Renal cortical epithelial cell (primary cell): ENCODE data around the gene MARK3. TPM values are rescaled to one million over a fixed set of nuclear protein-coding genes. Genes with fewer than 3 reads are reported as not detected.

Source experiments
- DNase-seq: peaks from one replicate; pipeline ENCODE4 v3.0.0-alpha.2; 2011; ENCODE audit warnings: low read depth
- total RNA-seq: library from RNA; depleted of rRNA; stranded (reverse); fragments of >200 nt; gene quantifications from 2 replicates; pipeline ENCODE4 v1.2.3, GENCODE V29; 2014

The MARK3 gene
- total RNA-seq, 1 donor from 2014 or later = 100 TPM

DNA sequence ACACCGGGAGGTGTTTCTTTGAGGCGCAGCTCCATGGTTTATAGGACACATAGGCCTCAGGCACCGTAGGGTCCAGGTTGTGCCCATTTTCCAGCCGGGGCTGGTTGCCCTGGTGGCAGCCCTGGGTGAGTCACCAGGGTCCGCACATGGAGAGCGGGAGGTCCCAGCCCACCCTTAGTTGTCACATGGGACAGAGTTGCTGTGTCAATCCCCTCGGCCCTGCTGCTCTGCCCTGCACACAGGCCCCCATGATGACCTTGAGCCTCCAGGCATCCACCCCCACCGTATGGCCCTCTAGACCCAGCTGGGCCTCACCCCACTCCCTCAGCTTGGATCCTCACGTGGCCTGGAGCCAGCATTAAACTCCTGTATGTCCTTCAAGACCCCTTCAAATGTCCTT is 151.5 kb downstream of the MARK3 start:
- no peak for DNase-seq

DNA sequence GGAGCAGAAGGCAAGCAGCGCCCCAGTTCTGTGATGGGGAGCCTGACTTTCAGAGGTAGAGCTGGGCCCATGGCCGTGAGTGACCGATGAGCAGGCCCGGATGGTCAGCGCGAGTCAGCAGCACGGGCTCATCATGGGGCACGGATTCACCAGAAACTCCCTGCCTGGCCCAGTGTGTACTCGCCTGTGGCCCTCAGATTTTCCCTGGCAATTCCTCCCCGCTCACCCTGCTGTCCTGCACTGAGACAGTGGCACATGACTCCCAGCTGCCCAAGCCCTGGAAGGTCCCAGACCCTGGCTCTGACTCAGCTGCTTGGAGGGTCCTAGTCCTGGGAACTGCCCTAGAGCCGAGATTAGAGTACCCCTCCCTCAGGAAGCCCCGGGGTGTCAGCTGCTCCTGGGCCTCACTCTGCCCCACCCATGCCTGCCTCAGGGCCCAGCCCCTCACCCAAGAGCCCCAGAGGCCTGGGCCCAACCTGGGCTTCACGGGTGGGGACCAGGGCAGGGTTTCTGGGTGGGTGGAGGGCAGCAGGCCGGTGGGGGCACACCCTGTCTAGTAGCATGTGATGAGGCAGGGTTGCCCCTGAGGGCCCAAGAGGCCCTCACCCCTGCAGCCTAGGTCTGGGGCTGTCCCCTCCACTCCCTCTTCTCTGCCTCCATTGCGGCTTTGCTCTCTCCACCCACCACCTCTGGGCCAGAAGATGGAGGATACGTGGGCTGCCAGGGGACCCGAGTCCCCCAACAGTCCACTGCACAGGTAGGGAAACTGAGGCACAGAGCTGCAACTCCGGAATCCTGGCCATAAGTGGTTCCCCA is 152.2 kb downstream of the MARK3 start:
- DNase-seq = no peak

DNA sequence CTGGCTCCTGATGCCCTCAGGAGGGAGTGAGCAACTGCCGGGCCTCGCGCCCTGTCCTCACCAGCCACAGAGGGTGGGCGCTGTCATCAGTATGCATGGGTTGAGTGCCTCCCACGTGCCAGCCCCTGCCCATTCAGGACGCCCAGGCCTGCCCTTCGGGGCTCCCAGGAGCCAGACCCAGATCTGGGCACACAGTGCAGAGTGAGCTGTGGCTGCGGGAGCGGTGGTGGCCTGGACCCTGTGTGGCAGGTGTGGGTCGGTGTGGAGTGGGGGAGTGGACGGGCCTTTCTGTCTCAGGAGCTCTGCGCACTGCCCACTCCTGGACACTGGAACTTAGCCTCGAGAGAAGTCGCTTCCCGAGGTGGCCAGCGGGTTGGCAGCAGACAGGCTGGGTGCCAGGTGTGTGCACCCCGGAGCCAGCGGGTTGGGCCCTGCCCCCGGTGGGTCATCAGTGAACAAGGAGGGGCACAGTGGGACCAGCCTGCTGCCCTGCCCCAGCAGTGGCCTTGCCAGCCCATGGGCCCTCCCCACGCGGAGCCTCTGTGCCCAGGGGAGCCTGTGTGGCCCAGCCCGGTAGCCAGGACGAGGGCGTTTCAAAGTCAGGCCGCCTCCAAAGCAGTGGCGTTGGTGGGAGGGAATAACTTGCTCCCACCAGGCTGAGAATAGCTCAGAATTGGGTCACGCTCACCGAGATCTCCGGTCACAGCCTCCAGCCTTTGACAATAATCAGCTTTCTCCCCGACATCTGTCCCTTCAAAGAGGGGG is 153.3 kb downstream of the MARK3 start:
- no peak for DNase-seq

DNA sequence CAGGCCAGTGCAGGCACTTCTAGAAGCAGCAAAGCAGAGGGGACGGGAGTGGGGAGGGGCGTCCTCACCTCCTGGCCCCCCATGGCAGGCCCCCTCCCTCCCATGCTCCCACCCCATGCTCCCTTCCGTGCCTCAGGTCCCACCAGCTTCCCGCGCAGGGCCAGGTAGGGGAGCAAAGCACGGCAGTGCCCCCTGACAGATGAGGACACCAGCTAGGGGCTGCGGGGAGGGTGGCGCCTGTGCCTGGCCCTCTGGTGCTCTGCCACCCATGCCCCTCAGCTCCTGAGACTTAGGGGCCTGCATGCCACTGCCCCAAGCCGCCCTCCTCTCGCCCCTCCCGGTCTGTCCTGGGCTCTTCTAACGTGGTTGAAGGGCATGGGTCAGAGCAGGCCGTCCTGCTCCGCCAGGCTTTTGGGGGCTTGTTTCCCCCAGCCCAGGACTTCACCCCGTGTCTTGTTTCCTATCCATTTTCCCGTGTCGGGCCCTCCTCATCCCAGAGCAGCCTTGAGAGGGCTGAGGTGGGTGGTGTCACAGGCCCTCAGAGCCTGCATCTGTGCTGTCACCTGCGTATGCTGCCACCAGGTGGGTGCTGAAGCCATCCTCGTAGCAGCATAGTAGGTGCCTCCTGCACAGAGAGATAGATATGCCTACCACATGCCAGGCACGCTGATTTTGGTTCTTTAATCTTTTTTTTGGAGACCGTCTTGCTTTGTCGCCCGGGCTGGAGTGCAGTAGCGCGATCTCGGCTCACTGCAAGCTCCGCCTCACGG is 154.0 kb downstream of the MARK3 start:
- no peak for DNase-seq

DNA sequence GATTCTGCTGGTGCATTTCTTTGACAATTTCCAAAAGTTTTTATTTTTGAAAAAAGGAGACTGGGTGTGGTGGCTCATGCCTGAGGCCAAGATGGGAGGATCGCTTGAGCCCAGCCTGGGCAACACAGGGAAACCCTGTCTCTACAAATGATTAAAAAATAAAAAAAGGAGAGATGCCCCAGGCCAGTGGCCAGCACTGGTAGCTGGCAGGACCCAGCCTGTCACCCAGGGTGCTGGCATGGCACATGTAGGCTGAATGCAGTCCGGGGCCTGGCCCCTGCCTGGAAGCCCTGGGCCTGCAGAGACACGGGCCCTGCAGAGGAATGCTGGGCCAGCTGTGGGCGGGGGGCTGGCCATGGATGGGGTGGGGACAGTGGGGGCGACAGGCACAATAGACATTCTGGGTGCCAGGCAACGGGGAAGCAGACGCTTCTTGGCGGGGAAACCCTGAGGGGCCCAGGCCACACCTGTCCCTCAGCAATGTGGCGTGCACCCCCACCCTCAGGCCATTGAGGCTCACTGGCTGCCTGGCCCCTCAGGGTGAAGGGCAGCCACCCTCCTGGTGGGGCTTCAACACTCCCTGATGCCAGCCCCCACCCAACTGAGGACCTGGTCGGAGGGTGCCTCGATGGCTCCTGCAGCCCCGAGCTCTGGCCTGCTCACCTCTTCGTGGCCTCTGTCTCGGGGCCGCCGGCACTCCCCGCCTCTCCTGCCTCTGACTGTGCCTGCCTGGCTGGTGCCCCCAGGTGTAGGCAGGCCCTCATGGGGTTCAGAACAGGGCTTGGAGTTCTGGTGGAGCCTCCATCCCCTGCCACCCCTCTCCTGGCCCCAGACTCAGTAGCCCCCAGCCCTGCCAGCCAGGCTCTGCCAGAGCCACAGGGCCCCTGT is 155.8 kb downstream of the MARK3 start:
- no peak for DNase-seq

DNA sequence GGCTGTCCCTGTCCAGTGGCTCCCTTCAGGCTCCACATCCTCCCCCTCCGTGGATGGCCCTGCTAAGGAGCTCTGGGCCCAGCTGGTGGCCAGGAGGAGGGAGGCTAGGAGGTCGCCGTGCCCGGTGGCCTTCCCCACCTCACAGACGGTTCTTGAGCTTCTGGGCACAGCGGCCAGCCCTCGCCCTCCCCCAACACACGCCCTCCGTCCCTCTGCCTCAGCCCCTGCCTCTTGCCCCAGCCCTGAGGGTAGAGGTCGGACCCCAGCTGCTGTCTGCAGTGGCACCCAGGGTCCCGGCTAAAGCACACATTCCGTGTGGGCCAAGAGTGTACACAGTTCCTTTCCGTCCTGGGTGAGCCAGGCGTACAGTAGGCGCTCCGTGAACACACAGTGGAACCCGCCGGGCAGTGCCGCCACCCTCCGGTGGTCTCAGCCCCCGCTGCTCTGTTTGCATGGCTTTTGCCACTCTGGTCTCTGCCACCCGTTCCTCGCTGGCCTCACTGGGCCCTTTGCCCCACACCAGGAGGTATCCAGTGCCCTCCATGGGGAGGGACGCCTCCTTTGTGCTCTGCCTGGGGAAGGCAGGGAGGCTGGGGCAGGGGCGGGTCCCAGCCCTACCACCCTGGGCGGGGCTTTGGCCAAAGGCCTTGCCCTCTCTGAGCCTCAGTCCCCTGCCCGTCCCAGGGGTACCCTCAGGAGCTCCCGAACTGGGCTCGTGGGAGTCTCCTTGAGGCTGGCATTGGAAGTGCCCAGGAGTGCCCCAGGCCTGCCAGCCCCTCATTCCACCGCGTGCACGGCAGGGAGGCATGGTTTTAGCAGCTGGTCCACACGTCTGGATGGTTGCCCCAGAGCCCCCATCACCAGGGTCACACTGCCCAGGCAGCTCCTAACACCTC is 156.7 kb downstream of the MARK3 start:
- DNase-seq = no peak

DNA sequence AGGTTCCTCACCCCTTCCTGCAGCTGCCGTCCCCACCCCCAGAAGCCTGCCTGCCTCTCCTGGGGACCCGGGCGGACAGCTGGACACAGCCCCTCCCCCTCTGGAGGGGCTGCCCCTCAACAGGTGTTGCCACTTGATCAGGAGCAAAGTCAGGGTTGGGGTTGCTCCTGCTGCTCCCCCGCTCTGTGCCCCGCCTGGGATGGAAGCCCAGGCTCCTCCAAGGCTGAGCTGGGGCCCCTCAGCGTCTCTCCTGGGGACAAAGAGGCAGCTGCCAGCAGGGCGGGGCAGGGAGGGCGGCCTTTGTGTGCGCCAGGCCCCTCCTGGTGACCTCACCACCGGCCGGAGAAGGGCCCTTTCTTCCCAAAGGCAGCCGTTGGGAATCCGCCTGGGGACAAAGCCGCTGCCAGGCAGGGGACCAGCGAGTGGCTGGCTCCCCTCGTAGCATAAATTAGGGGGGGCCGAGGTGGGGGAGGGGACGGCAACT is 157.4 kb downstream of the MARK3 start:
- DNase-seq = no peak

DNA sequence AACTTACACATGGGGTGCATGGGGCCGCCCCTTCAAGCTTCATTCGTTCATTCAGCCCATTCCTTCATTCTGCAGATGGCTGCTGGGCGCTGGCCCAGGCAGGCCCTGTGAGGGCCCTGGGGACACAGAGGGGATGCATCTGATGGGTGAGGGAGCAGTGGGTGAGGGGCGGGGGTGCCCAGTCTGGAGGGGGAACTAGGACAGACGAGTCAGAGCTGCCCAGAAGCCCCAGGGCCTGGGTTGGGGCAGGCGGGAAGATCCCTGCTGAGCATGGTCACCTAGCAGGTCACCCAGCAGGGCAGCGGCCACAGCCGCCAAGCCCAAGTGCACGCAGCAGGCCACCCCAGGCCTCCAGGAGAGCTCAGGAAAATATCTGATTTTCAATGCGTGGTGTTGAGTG is 157.9 kb downstream of the MARK3 start:
- DNase-seq = no peak

DNA sequence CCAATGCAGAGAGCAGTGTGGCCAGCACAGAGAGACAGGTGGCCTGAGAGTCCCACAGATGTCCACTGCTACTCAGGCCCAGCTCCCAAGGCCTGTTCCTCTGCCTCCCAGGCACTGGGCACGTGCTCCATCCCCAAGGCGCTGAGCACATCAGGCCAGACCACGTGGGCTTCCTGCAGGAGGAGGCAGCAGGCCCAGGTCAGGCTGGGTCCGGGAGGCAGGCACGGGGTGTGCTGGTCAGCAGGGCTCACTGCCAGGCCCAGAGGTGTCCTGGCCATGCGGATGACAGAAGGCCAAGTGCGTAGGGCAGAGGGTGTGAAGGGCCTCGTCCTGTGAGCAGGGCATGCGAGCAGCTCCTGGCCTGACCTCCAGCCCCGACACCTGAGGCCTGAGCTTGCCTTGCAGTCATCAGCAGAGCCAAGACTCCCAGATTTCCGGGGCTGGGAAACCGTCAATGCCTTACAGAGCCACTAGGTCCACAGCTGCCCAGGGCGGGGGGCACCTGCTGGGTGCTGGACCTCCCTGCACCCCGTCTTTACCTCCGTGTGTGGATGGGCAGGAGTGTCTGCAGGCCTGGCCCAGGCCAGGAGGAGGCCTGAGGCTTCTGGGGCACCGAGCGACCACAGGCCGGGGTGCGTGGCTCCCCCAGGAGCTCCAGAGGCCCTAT is 158.6 kb downstream of the MARK3 start:
- no peak for DNase-seq

DNA sequence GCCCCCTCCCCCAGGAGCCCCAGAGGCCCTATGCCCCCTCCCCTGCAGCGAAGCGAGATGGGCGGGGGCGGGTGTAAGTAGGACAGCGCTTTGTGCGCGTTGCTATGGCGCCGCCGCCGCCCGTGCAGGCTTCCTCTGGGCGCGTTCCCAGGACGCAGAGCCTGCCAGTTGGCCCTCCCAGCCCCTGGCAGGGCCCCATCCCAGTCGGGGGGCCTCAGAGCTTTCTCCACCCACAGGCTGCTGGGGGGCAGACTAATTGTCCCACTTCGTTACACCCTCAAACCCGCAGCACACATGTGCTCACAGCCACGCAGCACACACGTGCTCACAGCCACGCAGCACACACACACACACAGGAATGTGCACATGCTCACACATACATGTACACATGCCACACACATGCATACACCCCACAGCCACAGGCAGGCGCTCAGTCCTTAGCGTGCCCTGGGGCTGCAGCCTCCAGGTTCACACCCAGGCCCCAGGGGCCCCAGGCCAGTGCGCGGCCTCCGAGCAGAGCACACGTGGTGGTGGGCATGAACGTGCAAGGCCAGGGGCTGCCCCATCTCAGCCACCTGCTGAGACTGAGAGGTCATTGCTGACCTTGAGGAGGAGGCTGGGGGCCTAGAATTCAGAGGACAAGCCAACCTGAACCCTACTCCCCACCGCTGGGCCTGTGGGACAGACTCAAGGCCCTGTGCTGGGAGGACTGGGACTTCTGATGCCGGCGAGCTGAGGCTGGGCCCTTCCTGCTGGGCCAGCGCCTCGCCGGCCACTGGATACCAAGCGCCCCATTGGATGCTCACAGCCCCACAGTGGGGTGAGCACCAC is 159.4 kb downstream of the MARK3 start:
- no peak for DNase-seq

DNA sequence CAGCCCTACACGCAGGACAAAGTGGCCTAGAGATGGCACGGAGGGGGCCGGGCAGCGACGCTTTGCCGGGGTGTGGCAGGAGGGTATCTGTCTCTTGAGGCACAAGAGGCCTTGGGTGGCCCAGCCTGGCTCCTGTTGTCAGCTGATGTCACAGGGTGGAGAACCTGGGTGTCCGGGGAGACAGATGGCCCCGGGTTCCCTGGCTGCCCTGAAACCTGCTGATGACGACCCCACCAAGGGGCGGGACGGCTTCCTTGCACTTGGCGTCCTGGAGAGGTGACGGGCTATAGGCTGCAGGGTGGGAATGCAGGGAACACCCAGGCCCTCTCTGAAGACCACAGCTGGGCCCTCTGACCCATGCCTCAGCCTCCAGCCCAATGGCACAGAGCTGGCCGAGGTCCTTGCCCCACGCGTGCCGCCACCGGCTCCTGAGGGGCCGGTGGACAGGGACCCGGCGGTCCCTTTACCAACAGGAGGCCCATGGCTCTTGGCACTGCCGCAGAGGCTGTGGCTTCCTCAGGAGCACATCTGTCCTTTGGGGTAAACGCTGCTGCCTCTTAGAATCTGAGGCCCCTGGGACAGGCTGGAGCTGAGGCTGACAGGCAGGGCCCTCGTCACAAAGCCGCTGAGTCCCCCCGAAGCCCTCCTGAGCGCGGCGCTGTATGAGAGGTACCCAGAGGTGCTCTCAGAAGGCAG is 160.2 kb downstream of the MARK3 start:
- no peak for DNase-seq

DNA sequence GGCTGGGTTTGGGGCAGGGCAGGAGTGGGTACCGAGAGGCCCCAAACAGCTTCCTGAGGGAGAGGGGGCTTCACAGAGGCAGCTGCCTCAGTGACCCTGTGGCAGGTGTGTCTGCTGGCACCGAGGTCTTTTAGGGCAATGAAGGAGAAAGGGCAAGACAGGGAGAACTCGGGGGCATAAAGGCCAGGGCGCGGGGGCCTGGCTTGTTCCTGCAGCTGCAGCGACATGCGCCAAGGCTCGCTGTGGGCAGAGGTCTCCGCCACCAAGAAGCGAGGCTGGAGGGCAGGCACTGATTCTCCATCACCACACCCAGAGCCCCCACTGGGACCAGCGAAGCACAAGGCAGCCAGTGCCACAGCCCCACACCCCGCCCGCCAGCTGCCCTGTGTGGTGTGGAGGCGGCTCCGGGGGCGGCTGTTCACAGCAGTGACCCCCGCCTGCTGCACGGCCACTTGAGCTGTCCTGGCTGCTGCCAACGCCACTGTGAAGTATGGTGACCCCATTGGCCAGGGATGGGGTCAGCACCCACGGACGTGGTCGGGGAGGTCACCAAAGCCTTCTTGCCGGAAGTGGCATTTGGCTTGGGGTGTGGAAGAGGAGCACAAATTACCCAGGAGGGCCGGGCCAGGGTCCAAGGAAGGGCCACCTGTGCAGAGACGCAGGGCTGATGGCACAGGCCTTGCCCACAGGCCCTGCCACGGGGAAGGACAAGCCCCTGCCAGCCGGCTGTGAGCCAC is 160.9 kb downstream of the MARK3 start:
- no peak for DNase-seq

DNA sequence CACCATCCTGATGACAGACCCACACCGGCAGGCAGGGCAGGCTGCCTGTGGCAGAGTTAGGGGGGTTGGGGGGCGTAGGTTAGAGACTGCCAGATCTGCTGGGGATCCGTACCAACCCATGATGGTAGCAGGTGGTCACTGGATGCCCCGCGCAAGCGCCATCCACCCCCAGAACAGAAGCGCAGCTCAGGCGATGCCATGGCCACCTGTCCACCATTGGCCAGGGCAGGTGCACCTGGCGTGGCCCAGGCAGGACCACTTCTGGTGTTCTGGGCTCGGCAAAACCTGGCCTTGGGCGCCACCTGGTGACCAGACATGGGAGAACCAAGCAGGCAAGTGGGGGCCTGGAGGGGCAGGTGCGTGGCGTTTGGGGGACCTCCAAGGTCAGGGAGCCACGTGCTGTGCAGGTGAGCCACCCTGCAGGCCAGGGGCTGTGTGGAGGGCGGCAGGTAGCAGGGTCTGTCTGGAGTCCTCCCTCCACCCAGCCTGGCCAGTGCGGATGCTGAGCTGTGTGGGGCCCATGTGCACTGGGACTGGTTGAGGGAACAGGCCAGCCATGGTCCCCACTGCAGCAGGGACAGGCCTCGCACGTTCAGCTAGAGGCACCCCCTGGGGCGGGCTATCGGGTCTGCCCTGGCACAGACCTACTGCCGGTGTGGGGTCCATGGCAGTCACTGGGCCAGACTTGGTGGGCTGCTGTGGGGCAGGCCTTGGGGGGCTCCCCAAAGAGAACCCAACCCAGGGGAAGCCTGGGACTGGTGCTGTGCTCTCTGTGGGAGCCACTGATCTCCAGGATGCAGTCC is 161.6 kb downstream of the MARK3 start:
- no peak for DNase-seq

DNA sequence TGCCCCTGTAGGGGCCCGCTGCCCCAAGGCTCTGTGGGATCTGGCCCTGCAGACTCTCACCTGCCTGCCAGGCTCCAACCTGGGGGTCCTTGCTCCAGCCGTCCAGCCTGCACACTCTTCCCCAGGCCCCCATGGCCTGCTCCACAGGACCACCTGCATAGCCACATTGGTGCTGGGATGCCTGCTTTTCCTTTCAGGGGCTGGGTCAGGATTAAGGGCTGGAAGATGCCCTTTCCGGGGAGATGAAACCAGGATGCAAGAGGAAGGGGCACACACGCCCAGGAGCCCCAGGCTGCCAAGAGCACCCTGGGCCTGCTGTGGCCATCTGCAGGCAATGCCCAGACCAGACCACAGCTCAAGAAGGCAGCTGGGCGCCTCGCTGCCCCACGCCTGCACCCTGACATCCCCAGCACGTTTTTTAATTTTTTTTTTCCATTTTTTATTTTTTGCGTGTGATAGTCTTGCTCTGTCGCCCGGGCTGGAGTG is 162.3 kb downstream of the MARK3 start:
- DNase-seq = no peak

DNA sequence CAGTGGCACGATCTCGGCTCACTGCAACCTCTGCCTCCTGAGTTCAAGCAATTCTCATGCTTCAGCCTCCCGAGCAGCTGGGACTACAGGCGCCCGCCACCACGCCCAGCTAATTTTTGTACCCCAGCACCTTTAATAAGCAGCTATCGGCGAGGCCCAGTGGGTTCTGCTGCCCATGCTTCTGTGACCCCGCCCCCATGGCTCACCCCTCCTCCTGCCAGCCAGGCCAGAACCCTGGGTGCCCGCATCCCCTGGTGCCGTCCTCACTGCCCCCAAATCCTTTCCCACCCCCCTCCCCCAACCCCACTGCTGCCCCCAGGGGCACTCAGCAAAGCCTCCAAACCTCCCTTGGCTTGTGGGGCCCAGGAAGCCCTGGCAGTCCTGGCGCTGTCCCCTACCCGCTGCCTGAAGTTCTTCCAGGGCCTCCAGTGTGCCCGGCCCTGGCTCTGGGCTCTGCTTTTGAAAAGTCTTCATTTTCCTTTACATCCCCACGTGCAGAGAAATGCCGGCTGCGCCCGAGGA is 162.8 kb downstream of the MARK3 start:
- no peak for DNase-seq
